SJCRH30 (cell line): Measurements from ENCODE around the gene MLH1. TPM values are rescaled to one million over a fixed set of nuclear protein-coding genes. Genes with fewer than 3 reads are reported as not detected.

Experiments
- DNase-seq, 2 experiments: peaks; one replicate each; pipeline ENCODE4 v3.0.0-alpha.2; 2015 to 2020
- H3K27ac ChIP-seq: fragments of 250-450 bp; sonication (Bioruptor Pico); 2 replicates; pipeline ENCODE4 v1.5.1; 2020; ENCODE audit warnings: mild to moderate bottlenecking, moderate library complexity
- H3K27me3 ChIP-seq: fragments of 250-450 bp; sonication (Bioruptor Pico); 2 replicates; pipeline ENCODE4 v1.5.1; 2020; ENCODE audit warnings: mild to moderate bottlenecking, moderate library complexity
- H3K36me3 ChIP-seq: fragments of 250-450 bp; sonication (Bioruptor Pico); 2 replicates; pipeline ENCODE4 v1.5.1; 2020; ENCODE audit warnings: mild to moderate bottlenecking, moderate library complexity
- H3K4me1 ChIP-seq: fragments of 250-450 bp; sonication (Bioruptor Pico); 2 replicates; pipeline ENCODE4 v1.5.1; 2020; ENCODE audit warnings: mild to moderate bottlenecking, moderate library complexity
- H3K4me3 ChIP-seq: fragments of 250-450 bp; sonication (Bioruptor Pico); 2 replicates; pipeline ENCODE4 v1.5.1; 2020; ENCODE audit warnings: mild to moderate bottlenecking, moderate library complexity
- H3K9me3 ChIP-seq: fragments of 250-450 bp; sonication (Bioruptor Pico); replicated peaks from 2 replicates; pipeline ENCODE4 v1.5.1; 2020; ENCODE audit warnings: mild to moderate bottlenecking, moderate library complexity
- total RNA-seq: library from RNA; depleted of rRNA; stranded (reverse); fragments of >200 nt; shearing (Covaris generic); gene quantifications from 2 replicates; pipeline ENCODE4 v1.2.3, GENCODE V29; 2014

The MLH1 gene
- total RNA-seq, 1 experiment from 2014 or later: 40.7 TPM

GRCh38 chr3:37014620-37015019, 21.3 kb downstream of the MLH1 start:
- no peaks in the 10 kb centered on the region for H3K4me1 ChIP-seq
- no peak overlapping the region for H3K27ac ChIP-seq
- no peaks in the 10 kb centered on the region for H3K9me3 ChIP-seq
- H3K4me3 ChIP-seq: no peak overlapping the region
- DNase-seq: no peak
- H3K36me3 ChIP-seq: peaks cover 18% of the 10 kb centered on the region; the same call in 1 of the 2 replicates
- H3K27me3 ChIP-seq: no peaks in the 10 kb centered on the region

- Histone ChIP-seq H3K36me3 (peaks cover 18% of the 10 kb centered on the region; the same call in 1 of the 2 replicates), H3K9me3 (no peaks in the 10 kb centered on the region), H3K4me1 (no peaks in the 10 kb centered on the region), H3K4me3 (no peak overlapping the region), H3K27me3 (no peaks in the 10 kb centered on the region), H3K27ac (no peak overlapping the region)
- DNase-seq: no peak
Measured at GRCh38 chr3:37015642-37016041, 22.3 kb downstream of the MLH1 start.

- Histone ChIP-seq H3K4me1 (no peaks in the 10 kb centered on the region), H3K27me3 (no peaks in the 10 kb centered on the region), H3K4me3 (no peak overlapping the region), H3K27ac (no peak overlapping the region), H3K9me3 (no peaks in the 10 kb centered on the region), H3K36me3 (peaks cover 18% of the 10 kb centered on the region; the same call in 1 of the 2 replicates)
- no peak for DNase-seq
Measured at GRCh38 chr3:37016903-37017302, 23.6 kb downstream of the MLH1 start.

GRCh38 chr3:37017683-37018082, 24.4 kb downstream of the MLH1 start:
- H3K27me3 ChIP-seq: no peaks in the 10 kb centered on the region
- H3K9me3 ChIP-seq: no peaks in the 10 kb centered on the region
- H3K4me1 ChIP-seq: no peaks in the 10 kb centered on the region
- H3K27ac ChIP-seq: no peak overlapping the region
- no peak overlapping the region for H3K4me3 ChIP-seq
- H3K36me3 ChIP-seq: peaks cover 15% of the 10 kb centered on the region; the same call in 1 of the 2 replicates
- DNase-seq: no peak

GRCh38 chr3:37024092-37024491, 30.8 kb downstream of the MLH1 start:
- H3K27me3 ChIP-seq: no peaks in the 10 kb centered on the region
- no peaks in the 10 kb centered on the region for H3K4me1 ChIP-seq
- no peaks in the 10 kb centered on the region for H3K9me3 ChIP-seq
- H3K4me3 ChIP-seq: no peak overlapping the region
- peaks cover 11% of the 10 kb centered on the region; the same call in 1 of the 2 replicates for H3K36me3 ChIP-seq
- no peak overlapping the region for H3K27ac ChIP-seq
- peak in 1 of 2 experiments; percentile 6 for DNase-seq

GRCh38 chr3:37024820-37025405, 31.6 kb downstream of the MLH1 start:
- DNase-seq: no peak
- Histone ChIP-seq H3K4me3 (no peak overlapping the region), H3K27me3 (no peaks in the 10 kb centered on the region), H3K27ac (no peak overlapping the region), H3K36me3 (peaks cover 14% of the 10 kb centered on the region; the same call in 1 of the 2 replicates), H3K9me3 (no peaks in the 10 kb centered on the region), H3K4me1 (no peaks in the 10 kb centered on the region)

- Histone ChIP-seq H3K9me3 (no peaks in the 10 kb centered on the region), H3K27ac (no peak overlapping the region), H3K27me3 (no peaks in the 10 kb centered on the region), H3K4me1 (no peaks in the 10 kb centered on the region), H3K4me3 (no peak overlapping the region), H3K36me3 (peaks cover 14% of the 10 kb centered on the region; the same call in 1 of the 2 replicates)
- DNase-seq: no peak
Measured at GRCh38 chr3:37025561-37026335, 32.4 kb downstream of the MLH1 start.

- Histone ChIP-seq H3K4me3 (no peak overlapping the region), H3K27me3 (no peaks in the 10 kb centered on the region), H3K36me3 (peaks cover 14% of the 10 kb centered on the region; the same call in 1 of the 2 replicates), H3K4me1 (no peaks in the 10 kb centered on the region), H3K27ac (no peak overlapping the region), H3K9me3 (no peaks in the 10 kb centered on the region)
- no peak for DNase-seq
Measured at GRCh38 chr3:37026851-37027250, 33.5 kb downstream of the MLH1 start.

GRCh38 chr3:37028329-37028728, 35.0 kb downstream of the MLH1 start:
- DNase-seq: peak; percentile 7 to 30
- Histone ChIP-seq H3K36me3 (peaks cover 22% of the 10 kb centered on the region; the same call in 1 of the 2 replicates), H3K4me1 (no peaks in the 10 kb centered on the region), H3K27ac (no peak overlapping the region), H3K4me3 (no peak overlapping the region), H3K9me3 (no peaks in the 10 kb centered on the region), H3K27me3 (no peaks in the 10 kb centered on the region)

- no peak for DNase-seq
- Histone ChIP-seq H3K27ac (no peak overlapping the region), H3K9me3 (no peaks in the 10 kb centered on the region), H3K4me1 (no peaks in the 10 kb centered on the region), H3K36me3 (peaks cover 23% of the 10 kb centered on the region; the same call in 1 of the 2 replicates), H3K27me3 (no peaks in the 10 kb centered on the region), H3K4me3 (no peak overlapping the region)
Measured at GRCh38 chr3:37029111-37029510, 35.8 kb downstream of the MLH1 start.

GRCh38 chr3:37029516-37030163, 36.3 kb downstream of the MLH1 start:
- no peak overlapping the region for H3K4me3 ChIP-seq
- H3K27ac ChIP-seq: no peak overlapping the region
- H3K36me3 ChIP-seq: peaks cover 18% of the 10 kb centered on the region; the same call in 1 of the 2 replicates
- H3K27me3 ChIP-seq: no peaks in the 10 kb centered on the region
- no peak for DNase-seq
- no peaks in the 10 kb centered on the region for H3K9me3 ChIP-seq
- no peaks in the 10 kb centered on the region for H3K4me1 ChIP-seq

- Histone ChIP-seq H3K36me3 (peaks cover 21% of the 10 kb centered on the region; the same call in 1 of the 2 replicates), H3K27me3 (no peaks in the 10 kb centered on the region), H3K9me3 (no peaks in the 10 kb centered on the region), H3K4me3 (no peak overlapping the region), H3K27ac (no peak overlapping the region), H3K4me1 (no peaks in the 10 kb centered on the region)
- no peak for DNase-seq
Measured at GRCh38 chr3:37030588-37030987, 37.3 kb downstream of the MLH1 start.

GRCh38 chr3:37031096-37031682, 37.9 kb downstream of the MLH1 start:
- Histone ChIP-seq H3K27me3 (no peaks in the 10 kb centered on the region), H3K4me1 (no peaks in the 10 kb centered on the region), H3K27ac (no peak overlapping the region), H3K4me3 (no peak overlapping the region), H3K9me3 (no peaks in the 10 kb centered on the region), H3K36me3 (peaks cover 24% of the 10 kb centered on the region)
- DNase-seq: no peak

GRCh38 chr3:37032961-37033360, 39.6 kb downstream of the MLH1 start:
- Histone ChIP-seq H3K9me3 (no peaks in the 10 kb centered on the region), H3K4me3 (no peak overlapping the region), H3K27ac (no peak overlapping the region), H3K4me1 (no peaks in the 10 kb centered on the region), H3K27me3 (no peaks in the 10 kb centered on the region), H3K36me3 (peaks cover 34% of the 10 kb centered on the region)
- no peak for DNase-seq

GRCh38 chr3:37037352-37037751, 44.0 kb downstream of the MLH1 start:
- Histone ChIP-seq H3K27ac (no peak overlapping the region), H3K27me3 (no peaks in the 10 kb centered on the region), H3K4me3 (no peak overlapping the region), H3K9me3 (no peaks in the 10 kb centered on the region), H3K4me1 (no peaks in the 10 kb centered on the region), H3K36me3 (peaks cover 48% of the 10 kb centered on the region)
- DNase-seq: no peak
